Gastrocnemius medialis (tissue), 4 donors: ENCODE data around the gene RAX. TPM values are rescaled to one million over a fixed set of nuclear protein-coding genes. Genes with fewer than 3 reads are reported as not detected.

ENCODE experiments used
- ATAC-seq, 2 donors: fragments of 150-250 bp; one replicate each; pipeline ENCODE4 v1.9.1; 2016
- DNase-seq, 2 donors: peaks; one replicate each; pipeline ENCODE4 v3.0.0-alpha.2; 2019
- H3K27ac ChIP-seq, 4 donors: fragments of 200-600 bp; sonication (generic); 1 replicate in 1 of 4; 2 replicates in 3 of 4; pipeline ENCODE4 v1.5.1; 2016 to 2018; ENCODE audit warnings: mild to moderate bottlenecking in 2 of 4, moderate library complexity in 1 of 4
- H3K27me3 ChIP-seq, 3 donors: fragments of 200-600 bp; sonication (generic) in 2 of 3; 1 replicate in 1 of 3; 2 replicates in 2 of 3; pipeline versions ENCODE4 v1.5.1 to v1.6.0; 2016 to 2019; ENCODE audit warnings: mild to moderate bottlenecking in 1 of 3, moderate library complexity in 1 of 3
- H3K36me3 ChIP-seq, 2 donors: fragments of 200-600 bp; sonication (generic) in 1 of 2; one replicate each; pipeline ENCODE4 v1.5.1; 2017 to 2018
- H3K4me1 ChIP-seq, 2 donors: fragments of 200-600 bp; sonication (generic) in 1 of 2; one replicate each; pipeline ENCODE4 v1.5.1; 2016 to 2017; ENCODE audit warnings: mild to moderate bottlenecking in 2 of 2
- H3K4me3 ChIP-seq, 4 donors: fragments of 200-600 bp; sonication (generic) in 3 of 4; 1 replicate in 1 of 4; 2 replicates in 3 of 4; pipeline ENCODE4 v1.5.1; 2016 to 2019; ENCODE audit warnings: mild to moderate bottlenecking in 2 of 4
- H3K9me3 ChIP-seq, 3 donors: fragments of 200-600 bp; sonication (generic) in 2 of 3; 1 replicate in 1 of 3; 2 replicates in 2 of 3; pipeline ENCODE4 v1.5.1; 2016 to 2019
- POLR2A ChIP-seq, 2 donors: fragments of 450-650 bp; IDR thresholded peaks; one replicate each; pipeline ENCODE4 v1.6.1; 2017; ENCODE audit warnings: antibody characterized with exemption in 2 of 2, mild to moderate bottlenecking in 2 of 2, moderate library complexity in 2 of 2
- in situ Hi-C, 4 donors: fragments of 200-750 bp; cut with MboI; loops; one replicate each; pipeline versions ENCODE4 v1.15.0 to v1.8.0; 2017; ENCODE audit warnings: low sequenced_read_pairs in 4 of 4
- intact Hi-C: fragments of 100-400 bp; cut with DNase I; formaldehyde crosslinking; loops from one replicate; pipeline ENCODE4 v1.15.1; 2023; ENCODE audit warnings: low total_unique reads
- total RNA-seq, 4 donors: library from RNA; depleted of rRNA; stranded (reverse); fragments of >200 nt; gene quantifications; one replicate each; pipeline versions ENCODE4 v1.1.0 to v1.2.3, GENCODE V29; 2016
- TF ChIP-seq, protein P1 (sequence below), 5 experiments: fragments of 450-650 bp in 3 of 5; fragments of 200-600 bp in 2 of 5; sonication (generic) in 2 of 5; IDR thresholded peaks in 4 of 5; conservative IDR thresholded peaks in 1 of 5; 1 replicate in 4 of 5; 2 replicates in 1 of 5; pipeline ENCODE4 v1.5.1; 2016 to 2019; ENCODE audit warnings: antibody characterized with exemption in 5 of 5, mild to moderate bottlenecking in 3 of 5, moderate library complexity in 3 of 5

RAX gene
- total RNA-seq, 4 donors from 2014 or later: not detected

DNA sequence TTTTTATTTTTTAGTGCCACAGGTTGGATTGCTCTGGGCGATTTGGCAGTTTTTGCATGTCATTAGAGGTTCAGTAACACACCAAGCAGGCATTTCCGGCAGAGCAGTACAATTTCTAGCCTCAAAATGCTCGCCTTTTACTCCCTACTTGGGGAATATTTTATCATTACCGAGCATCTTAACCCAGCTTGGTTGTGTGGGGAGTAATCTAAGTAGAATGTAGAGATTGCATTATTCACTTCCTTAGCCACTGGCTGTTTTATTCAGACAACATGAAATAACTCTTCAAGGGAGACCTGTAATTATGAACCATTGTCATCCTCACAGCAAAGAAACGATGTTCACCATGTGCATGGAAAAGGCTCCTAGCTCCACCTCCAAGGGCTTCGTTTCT lies 40.2 kb downstream of the RAX start:
- Histone ChIP-seq H3K4me1 (no peaks in the 10 kb centered on the region), H3K4me3 (no peak overlapping the region), H3K9me3 (no peaks in the 10 kb centered on the region), H3K36me3 (no peaks in the 10 kb centered on the region), H3K27ac (no peak overlapping the region), H3K27me3 (peaks cover 0 to 15% (median 0%) of the 10 kb centered on the region in 3 donors)
- DNase-seq: no peak
- in situ Hi-C loops: no loop called here
- intact Hi-C loops: no loop called here
- TF ChIP-seq POLR2A (IDR thresholded peaks at IDR 0.05): no peak
- TF ChIP-seq, protein P1, sequence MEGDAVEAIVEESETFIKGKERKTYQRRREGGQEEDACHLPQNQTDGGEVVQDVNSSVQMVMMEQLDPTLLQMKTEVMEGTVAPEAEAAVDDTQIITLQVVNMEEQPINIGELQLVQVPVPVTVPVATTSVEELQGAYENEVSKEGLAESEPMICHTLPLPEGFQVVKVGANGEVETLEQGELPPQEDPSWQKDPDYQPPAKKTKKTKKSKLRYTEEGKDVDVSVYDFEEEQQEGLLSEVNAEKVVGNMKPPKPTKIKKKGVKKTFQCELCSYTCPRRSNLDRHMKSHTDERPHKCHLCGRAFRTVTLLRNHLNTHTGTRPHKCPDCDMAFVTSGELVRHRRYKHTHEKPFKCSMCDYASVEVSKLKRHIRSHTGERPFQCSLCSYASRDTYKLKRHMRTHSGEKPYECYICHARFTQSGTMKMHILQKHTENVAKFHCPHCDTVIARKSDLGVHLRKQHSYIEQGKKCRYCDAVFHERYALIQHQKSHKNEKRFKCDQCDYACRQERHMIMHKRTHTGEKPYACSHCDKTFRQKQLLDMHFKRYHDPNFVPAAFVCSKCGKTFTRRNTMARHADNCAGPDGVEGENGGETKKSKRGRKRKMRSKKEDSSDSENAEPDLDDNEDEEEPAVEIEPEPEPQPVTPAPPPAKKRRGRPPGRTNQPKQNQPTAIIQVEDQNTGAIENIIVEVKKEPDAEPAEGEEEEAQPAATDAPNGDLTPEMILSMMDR (IDR thresholded peaks at IDR 0.05 in 4 of 5, conservative IDR thresholded peaks at IDR 0.05 in 1 of 5): no peak
- no peak for ATAC-seq

- in situ Hi-C loops: no loop called here
- Histone ChIP-seq H3K4me1 (no peaks in the 10 kb centered on the region), H3K27me3 (peaks cover 0 to 15% (median 0%) of the 10 kb centered on the region in 3 donors), H3K36me3 (no peaks in the 10 kb centered on the region), H3K27ac (no peak overlapping the region), H3K9me3 (no peaks in the 10 kb centered on the region), H3K4me3 (no peak overlapping the region)
- intact Hi-C loops: no loop called here
- TF ChIP-seq POLR2A (IDR thresholded peaks at IDR 0.05): no peak
- TF ChIP-seq, protein P1 (IDR thresholded peaks at IDR 0.05 in 4 of 5, conservative IDR thresholded peaks at IDR 0.05 in 1 of 5): no peak
- no peak for DNase-seq
- no peak for ATAC-seq
These were observed 40.8 kb downstream of the RAX start for GRCh38 chr18:59232309-59233016.

- Histone ChIP-seq H3K4me3 (no peak overlapping the region), H3K36me3 (no peaks in the 10 kb centered on the region), H3K27me3 (peaks cover 0 to 15% (median 0%) of the 10 kb centered on the region in 3 donors), H3K27ac (no peak overlapping the region), H3K9me3 (no peaks in the 10 kb centered on the region), H3K4me1 (no peaks in the 10 kb centered on the region)
- intact Hi-C loops (no loop called here), in situ Hi-C loops (no loop called here)
- ATAC-seq (no peak), DNase-seq (no peak)
- TF ChIP-seq POLR2A (IDR thresholded peaks at IDR 0.05): no peak
- TF ChIP-seq, protein P1 (IDR thresholded peaks at IDR 0.05 in 4 of 5, conservative IDR thresholded peaks at IDR 0.05 in 1 of 5): no peak
These were observed 41.4 kb downstream of the RAX start for GRCh38 chr18:59231877-59232276.

DNA sequence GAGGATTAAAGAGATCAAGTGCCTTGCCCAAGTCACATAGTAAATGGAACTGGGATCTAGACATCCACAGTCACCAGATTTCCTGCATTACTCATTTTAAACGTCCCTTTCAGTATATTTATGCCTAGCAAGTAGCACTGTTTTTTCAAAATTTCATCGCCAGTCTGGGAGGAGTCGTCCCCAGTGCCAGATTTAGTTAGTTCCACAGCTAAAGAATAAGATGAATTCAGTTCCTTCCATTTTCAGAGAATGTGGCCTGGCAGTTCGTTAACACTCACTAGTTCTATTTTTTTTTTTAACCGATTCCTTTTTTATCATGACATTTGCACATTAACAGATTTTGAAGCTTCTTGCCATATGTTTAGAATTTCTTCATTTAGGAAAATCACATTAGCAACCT lies 42.1 kb downstream of the RAX start:
- peaks cover 0 to 15% (median 0%) of the 10 kb centered on the region in 3 donors for H3K27me3 ChIP-seq
- in situ Hi-C loops: no loop called here
- TF ChIP-seq POLR2A (IDR thresholded peaks at IDR 0.05): no peak
- TF ChIP-seq, protein P1 (IDR thresholded peaks at IDR 0.05 in 4 of 5, conservative IDR thresholded peaks at IDR 0.05 in 1 of 5): no peak
- no peak for DNase-seq
- intact Hi-C loops: no loop called here
- no peaks in the 10 kb centered on the region for H3K36me3 ChIP-seq
- no peaks in the 10 kb centered on the region for H3K9me3 ChIP-seq
- no peaks in the 10 kb centered on the region for H3K4me1 ChIP-seq
- ATAC-seq: no peak
- H3K27ac ChIP-seq: no peak overlapping the region
- no peak overlapping the region for H3K4me3 ChIP-seq
